Testis (tissue), 2 donors: ENCODE results near the gene MIEN1.

Experiments used
- CTCF ChIP-seq, 3 experiments: fragments of 450-650 bp in 2 of 3; fragments of 200-600 bp in 1 of 3; sonication (generic) in 1 of 3; IDR thresholded peaks; one replicate each; pipeline ENCODE4 v1.5.1; 2016 to 2019; ENCODE audit warnings: antibody characterized with exemption in 3 of 3, mild to moderate bottlenecking in 2 of 3, moderate library complexity in 1 of 3
- POLR2A ChIP-seq: fragments of 450-650 bp; IDR thresholded peaks from one replicate; pipeline ENCODE4 v1.6.1; 2017; ENCODE audit warnings: antibody characterized with exemption, mild to moderate bottlenecking, moderate library complexity

GRCh38 chr17:39742856-39743436 lies 12.6 kb upstream of the MIEN1 start:
- TF ChIP-seq CTCF (IDR thresholded peaks at IDR 0.05) (no peak), POLR2A (no peak)
